ENCODE data around the gene EEF2K. TPM values are rescaled to one million over a fixed set of nuclear protein-coding genes. Genes with fewer than 3 reads are reported as not detected.

Gene EEF2K
- total and polyA plus RNA-seq, 2 of the 13 experiments (the other 11 are each of a cell fraction or from before 2014, with no cell fraction given) = 22.0 to 23.8 TPM

DNA sequence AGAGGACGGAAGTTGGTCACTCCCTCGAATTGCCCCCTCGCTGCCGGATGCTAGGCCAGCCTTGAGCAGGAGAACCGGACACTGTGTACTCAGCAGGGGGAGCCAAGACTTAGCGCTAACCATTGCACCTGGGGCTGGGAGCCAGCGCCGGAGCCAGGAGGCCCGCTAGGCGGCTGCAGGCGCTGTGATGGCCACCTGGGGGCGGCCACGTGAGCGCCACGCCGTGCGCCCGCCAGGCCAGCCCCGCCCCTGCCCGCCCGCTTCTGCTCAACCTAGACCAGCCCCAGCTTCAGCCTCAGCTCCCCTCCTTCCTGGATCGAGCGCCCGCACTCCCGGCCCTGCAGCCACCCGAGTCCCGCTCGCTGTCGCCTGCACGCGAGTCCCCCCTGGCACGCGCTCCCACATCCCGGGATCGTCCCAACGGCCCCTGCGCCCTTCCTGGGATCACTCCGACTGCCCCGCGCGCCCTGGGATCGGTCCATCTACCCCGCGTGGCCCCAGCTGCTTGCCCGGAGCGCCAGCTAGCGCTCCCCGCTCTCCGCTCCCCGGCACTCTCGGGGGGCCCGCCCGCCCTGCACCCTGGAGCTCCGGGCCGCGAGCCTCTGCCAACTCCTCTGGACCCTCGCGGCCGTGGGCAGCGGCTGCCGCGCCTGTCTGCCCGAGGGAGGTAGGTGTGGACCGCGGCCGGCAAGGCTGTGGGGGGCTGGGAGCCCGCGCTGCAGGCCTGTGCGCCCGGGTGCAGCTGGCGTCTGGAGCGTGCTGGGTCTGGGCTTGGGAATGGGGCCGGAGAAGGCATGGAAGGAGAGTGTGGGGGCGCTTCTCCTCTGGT, at the start of gene EEF2K (continued):
- TF ChIP-seq, protein P1, sequence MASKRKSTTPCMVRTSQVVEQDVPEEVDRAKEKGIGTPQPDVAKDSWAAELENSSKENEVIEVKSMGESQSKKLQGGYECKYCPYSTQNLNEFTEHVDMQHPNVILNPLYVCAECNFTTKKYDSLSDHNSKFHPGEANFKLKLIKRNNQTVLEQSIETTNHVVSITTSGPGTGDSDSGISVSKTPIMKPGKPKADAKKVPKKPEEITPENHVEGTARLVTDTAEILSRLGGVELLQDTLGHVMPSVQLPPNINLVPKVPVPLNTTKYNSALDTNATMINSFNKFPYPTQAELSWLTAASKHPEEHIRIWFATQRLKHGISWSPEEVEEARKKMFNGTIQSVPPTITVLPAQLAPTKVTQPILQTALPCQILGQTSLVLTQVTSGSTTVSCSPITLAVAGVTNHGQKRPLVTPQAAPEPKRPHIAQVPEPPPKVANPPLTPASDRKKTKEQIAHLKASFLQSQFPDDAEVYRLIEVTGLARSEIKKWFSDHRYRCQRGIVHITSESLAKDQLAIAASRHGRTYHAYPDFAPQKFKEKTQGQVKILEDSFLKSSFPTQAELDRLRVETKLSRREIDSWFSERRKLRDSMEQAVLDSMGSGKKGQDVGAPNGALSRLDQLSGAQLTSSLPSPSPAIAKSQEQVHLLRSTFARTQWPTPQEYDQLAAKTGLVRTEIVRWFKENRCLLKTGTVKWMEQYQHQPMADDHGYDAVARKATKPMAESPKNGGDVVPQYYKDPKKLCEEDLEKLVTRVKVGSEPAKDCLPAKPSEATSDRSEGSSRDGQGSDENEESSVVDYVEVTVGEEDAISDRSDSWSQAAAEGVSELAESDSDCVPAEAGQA (IDR thresholded peaks at IDR 0.05; ENCODE audit: low read depth) = peak; percentile 68; the same call in 1 of the 2 replicates
- TF ChIP-seq, protein P1 (CRISPR knock-in tag; IDR thresholded peaks at IDR 0.05; ENCODE audit: borderline replicate concordance) = no peak; the same call in 1 of the 2 replicates
- TF ChIP-seq ZNF883 (CRISPR knock-in tag; IDR thresholded peaks at IDR 0.05; ENCODE audit: not compliant biosample characterization) (peak; percentile 87), HNF4G (IDR thresholded peaks at IDR 0.05; ENCODE audit: borderline replicate concordance, low read depth, low read length) (peak; percentile 55; the same call in 1 of the 2 replicates), HNF4G (CRISPR knock-in tag; IDR thresholded peaks at IDR 0.05; ENCODE audit: borderline replicate concordance, low read depth) (peak; percentile 78), MTA3 (CRISPR knock-in tag; IDR thresholded peaks at IDR 0.05) (no peak), ZNF557 (CRISPR knock-in tag; IDR thresholded peaks at IDR 0.05) (peak; percentile 70; the same call in 1 of the 2 replicates), ZNF577 (CRISPR knock-in tag; IDR thresholded peaks at IDR 0.05; ENCODE audit: borderline replicate concordance, low read depth) (0 out of 2 replicates have a peak, but pooled peaks have one; percentile 0), CBFB (CRISPR knock-in tag; IDR thresholded peaks at IDR 0.05) (peak; percentile 74), HOXA5 (CRISPR knock-in tag; IDR thresholded peaks at IDR 0.05) (peak; percentile 89), ZNF251 (CRISPR knock-in tag; IDR thresholded peaks at IDR 0.05) (peak; percentile 22; the same call in 1 of the 2 replicates)
- TF ChIP-seq, protein P2, sequence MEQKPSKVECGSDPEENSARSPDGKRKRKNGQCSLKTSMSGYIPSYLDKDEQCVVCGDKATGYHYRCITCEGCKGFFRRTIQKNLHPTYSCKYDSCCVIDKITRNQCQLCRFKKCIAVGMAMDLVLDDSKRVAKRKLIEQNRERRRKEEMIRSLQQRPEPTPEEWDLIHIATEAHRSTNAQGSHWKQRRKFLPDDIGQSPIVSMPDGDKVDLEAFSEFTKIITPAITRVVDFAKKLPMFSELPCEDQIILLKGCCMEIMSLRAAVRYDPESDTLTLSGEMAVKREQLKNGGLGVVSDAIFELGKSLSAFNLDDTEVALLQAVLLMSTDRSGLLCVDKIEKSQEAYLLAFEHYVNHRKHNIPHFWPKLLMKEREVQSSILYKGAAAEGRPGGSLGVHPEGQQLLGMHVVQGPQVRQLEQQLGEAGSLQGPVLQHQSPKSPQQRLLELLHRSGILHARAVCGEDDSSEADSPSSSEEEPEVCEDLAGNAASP (CRISPR knock-in tag; IDR thresholded peaks at IDR 0.05; ENCODE audit: borderline replicate concordance) = peak; percentile 75
- TF ChIP-seq, protein P3, sequence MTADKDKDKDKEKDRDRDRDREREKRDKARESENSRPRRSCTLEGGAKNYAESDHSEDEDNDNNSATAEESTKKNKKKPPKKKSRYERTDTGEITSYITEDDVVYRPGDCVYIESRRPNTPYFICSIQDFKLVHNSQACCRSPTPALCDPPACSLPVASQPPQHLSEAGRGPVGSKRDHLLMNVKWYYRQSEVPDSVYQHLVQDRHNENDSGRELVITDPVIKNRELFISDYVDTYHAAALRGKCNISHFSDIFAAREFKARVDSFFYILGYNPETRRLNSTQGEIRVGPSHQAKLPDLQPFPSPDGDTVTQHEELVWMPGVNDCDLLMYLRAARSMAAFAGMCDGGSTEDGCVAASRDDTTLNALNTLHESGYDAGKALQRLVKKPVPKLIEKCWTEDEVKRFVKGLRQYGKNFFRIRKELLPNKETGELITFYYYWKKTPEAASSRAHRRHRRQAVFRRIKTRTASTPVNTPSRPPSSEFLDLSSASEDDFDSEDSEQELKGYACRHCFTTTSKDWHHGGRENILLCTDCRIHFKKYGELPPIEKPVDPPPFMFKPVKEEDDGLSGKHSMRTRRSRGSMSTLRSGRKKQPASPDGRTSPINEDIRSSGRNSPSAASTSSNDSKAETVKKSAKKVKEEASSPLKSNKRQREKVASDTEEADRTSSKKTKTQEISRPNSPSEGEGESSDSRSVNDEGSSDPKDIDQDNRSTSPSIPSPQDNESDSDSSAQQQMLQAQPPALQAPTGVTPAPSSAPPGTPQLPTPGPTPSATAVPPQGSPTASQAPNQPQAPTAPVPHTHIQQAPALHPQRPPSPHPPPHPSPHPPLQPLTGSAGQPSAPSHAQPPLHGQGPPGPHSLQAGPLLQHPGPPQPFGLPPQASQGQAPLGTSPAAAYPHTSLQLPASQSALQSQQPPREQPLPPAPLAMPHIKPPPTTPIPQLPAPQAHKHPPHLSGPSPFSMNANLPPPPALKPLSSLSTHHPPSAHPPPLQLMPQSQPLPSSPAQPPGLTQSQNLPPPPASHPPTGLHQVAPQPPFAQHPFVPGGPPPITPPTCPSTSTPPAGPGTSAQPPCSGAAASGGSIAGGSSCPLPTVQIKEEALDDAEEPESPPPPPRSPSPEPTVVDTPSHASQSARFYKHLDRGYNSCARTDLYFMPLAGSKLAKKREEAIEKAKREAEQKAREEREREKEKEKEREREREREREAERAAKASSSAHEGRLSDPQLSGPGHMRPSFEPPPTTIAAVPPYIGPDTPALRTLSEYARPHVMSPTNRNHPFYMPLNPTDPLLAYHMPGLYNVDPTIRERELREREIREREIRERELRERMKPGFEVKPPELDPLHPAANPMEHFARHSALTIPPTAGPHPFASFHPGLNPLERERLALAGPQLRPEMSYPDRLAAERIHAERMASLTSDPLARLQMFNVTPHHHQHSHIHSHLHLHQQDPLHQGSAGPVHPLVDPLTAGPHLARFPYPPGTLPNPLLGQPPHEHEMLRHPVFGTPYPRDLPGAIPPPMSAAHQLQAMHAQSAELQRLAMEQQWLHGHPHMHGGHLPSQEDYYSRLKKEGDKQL (CRISPR knock-in tag; IDR thresholded peaks at IDR 0.05; ENCODE audit: low read depth) = peak; percentile 86
- TF ChIP-seq, protein P4, sequence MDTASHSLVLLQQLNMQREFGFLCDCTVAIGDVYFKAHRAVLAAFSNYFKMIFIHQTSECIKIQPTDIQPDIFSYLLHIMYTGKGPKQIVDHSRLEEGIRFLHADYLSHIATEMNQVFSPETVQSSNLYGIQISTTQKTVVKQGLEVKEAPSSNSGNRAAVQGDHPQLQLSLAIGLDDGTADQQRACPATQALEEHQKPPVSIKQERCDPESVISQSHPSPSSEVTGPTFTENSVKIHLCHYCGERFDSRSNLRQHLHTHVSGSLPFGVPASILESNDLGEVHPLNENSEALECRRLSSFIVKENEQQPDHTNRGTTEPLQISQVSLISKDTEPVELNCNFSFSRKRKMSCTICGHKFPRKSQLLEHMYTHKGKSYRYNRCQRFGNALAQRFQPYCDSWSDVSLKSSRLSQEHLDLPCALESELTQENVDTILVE (CRISPR knock-in tag; IDR thresholded peaks at IDR 0.05) = peak; percentile 96

Data from HepG2 (cell line).